OCI-LY1 (cell line): ENCODE results near the gene AP2A2.

Experiments
- H2AFZ ChIP-seq: fragments of 200-600 bp; sonication (generic), shearing (Covaris generic); 2 replicates; pipeline ENCODE4 v1.6.0; 2014; ENCODE audit warnings: antibody characterized with exemption, mild to moderate bottlenecking, low read length
- H3F3A ChIP-seq: fragments of 200-600 bp; sonication (generic), shearing (Covaris generic); 2 replicates; pipeline ENCODE4 v1.6.0; 2014; ENCODE audit warnings: mild to moderate bottlenecking, antibody characterized with exemption, low read length, moderate library complexity; ENCODE audit not compliant: insufficient read depth
- H3K27ac ChIP-seq: fragments of 200-600 bp; sonication (generic); 2 replicates; pipeline ENCODE4 v1.5.1; 2014; ENCODE audit warnings: low read length, mixed run types, mild to moderate bottlenecking, low read depth; ENCODE audit not compliant: poor library complexity, severe bottlenecking
- H3K27me3 ChIP-seq: fragments of 200-600 bp; sonication (generic); 2 replicates; pipeline ENCODE4 v1.6.0; 2014; ENCODE audit warnings: antibody characterized with exemption, mild to moderate bottlenecking, low read length, moderate library complexity; ENCODE audit not compliant: insufficient read depth
- H3K36me3 ChIP-seq: fragments of 200-600 bp; sonication (generic); 2 replicates; pipeline ENCODE4 v1.6.1; 2014; ENCODE audit warnings: mild to moderate bottlenecking, antibody characterized with exemption, low read length, moderate library complexity, mixed read lengths; ENCODE audit not compliant: insufficient read depth
- H3K4me1 ChIP-seq: fragments of 200-600 bp; sonication (generic); 2 replicates; pipeline ENCODE4 v1.5.1; 2014; ENCODE audit warnings: mild to moderate bottlenecking, low read length, moderate library complexity; ENCODE audit not compliant: insufficient read depth, severe bottlenecking
- H3K4me2 ChIP-seq: fragments of 200-600 bp; sonication (generic), shearing (Covaris generic); 2 replicates; pipeline ENCODE4 v1.6.1; 2014; ENCODE audit warnings: low read length
- H3K4me3 ChIP-seq: fragments of 200-600 bp; sonication (generic); 2 replicates; pipeline ENCODE4 v1.5.1; 2014; ENCODE audit warnings: low read length, low read depth, mild to moderate bottlenecking, mixed read lengths; ENCODE audit not compliant: poor library complexity, severe bottlenecking
- H3K79me2 ChIP-seq: fragments of 200-600 bp; shearing (Covaris generic); 2 replicates; pipeline ENCODE4 v1.6.1; 2016; ENCODE audit warnings: mixed run types, low read length, mixed read lengths; ENCODE audit not compliant: insufficient read depth
- H3K9ac ChIP-seq: fragments of 200-600 bp; sonication (generic), shearing (Covaris generic); 2 replicates; pipeline ENCODE4 v1.6.1; 2014; ENCODE audit warnings: mild to moderate bottlenecking, low read length, mixed read lengths
- H3K9me2 ChIP-seq: fragments of 200-600 bp; sonication (generic), shearing (Covaris generic); 2 replicates; pipeline ENCODE4 v1.6.1; 2014; ENCODE audit warnings: low read depth, mild to moderate bottlenecking, low read length, mixed read lengths
- H3K9me3 ChIP-seq: fragments of 200-600 bp; shearing (Covaris generic); 2 replicates; pipeline ENCODE4 v1.6.1; 2014; ENCODE audit warnings: low read length, mixed read lengths
- H4K20me1 ChIP-seq: fragments of 200-600 bp; sonication (generic), shearing (Covaris generic); 2 replicates; pipeline ENCODE4 v1.6.0; 2016; ENCODE audit warnings: mild to moderate bottlenecking, low read length; ENCODE audit not compliant: insufficient read depth
- CTCF ChIP-seq: fragments of 200-600 bp; sonication (generic), shearing (Covaris generic); IDR thresholded peaks from 2 replicates; pipeline ENCODE4 v1.5.1; 2017; ENCODE audit warnings: mild to moderate bottlenecking, antibody characterized with exemption, low read length, moderate library complexity, mixed read lengths
- EZH2 ChIP-seq: fragments of 200-600 bp; sonication (generic), shearing (Covaris generic); IDR thresholded peaks from 2 replicates; pipeline ENCODE4 v1.8.0; 2017; ENCODE audit warnings: borderline replicate concordance, mixed run types, mild to moderate bottlenecking, antibody characterized with exemption, low read length, moderate library complexity, mixed read lengths

AP2A2 gene

DNA sequence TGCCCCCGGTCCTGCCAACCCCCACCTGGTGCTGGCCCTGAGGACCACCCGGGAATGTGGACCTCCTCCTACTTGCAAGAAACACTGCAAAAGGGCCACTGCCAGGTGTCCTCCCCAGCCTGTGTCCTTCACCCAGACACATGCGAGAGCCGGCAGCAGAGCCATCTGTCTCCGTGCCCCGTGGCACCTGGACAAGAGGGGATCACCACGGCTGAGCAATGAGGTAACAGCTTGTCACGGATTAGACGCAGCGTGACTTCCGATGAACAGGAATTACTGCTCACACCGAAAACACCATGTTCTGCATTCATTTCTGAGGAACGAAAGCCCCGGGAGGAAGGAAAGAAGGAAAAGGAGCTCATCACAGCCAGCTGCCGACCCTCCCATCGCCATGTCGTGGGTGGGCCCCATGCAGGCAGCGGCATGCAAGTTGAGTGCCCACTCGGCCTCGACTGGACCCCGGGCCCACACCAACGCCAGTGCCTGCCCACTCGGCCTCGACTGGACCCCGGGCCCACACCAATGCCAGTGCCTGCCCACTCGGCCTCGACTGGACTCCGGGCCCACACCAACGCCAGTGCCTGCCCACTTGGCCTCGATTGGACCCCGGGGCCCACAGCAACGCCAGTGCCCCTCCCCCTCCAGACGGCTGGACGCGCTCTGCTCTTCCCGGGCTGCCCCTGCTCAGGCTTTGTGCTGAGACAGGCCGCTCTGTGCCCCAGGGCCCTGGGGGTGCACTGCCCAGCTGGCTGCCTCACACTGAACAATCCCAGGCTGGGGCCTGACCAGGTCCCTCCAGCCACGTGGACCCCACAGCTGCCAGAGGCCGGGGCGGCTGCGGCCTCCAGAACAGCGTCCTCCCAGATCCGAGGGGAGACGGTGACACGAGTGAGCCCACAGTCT is 37.1 kb upstream of the AP2A2 start:
- Histone ChIP-seq H2AFZ (no peak overlapping the region), H3K9me2 (no peaks in the 10 kb centered on the region), H3K9me3 (no peaks in the 10 kb centered on the region), H3F3A (no peaks in the 10 kb centered on the region), H3K27ac (no peak overlapping the region), H3K4me1 (peaks cover 10% of the 10 kb centered on the region), H3K4me3 (no peak overlapping the region), H3K4me2 (no peak overlapping the region), H3K9ac (no peak overlapping the region), H3K36me3 (0 out of 2 replicates have a peak, but pooled peaks cover 3% of the 10 kb centered on the region), H3K79me2 (no peaks in the 10 kb centered on the region), H4K20me1 (no peaks in the 10 kb centered on the region), H3K27me3 (no peaks in the 10 kb centered on the region)
- TF ChIP-seq CTCF: no peak
- TF ChIP-seq EZH2: no peak

DNA sequence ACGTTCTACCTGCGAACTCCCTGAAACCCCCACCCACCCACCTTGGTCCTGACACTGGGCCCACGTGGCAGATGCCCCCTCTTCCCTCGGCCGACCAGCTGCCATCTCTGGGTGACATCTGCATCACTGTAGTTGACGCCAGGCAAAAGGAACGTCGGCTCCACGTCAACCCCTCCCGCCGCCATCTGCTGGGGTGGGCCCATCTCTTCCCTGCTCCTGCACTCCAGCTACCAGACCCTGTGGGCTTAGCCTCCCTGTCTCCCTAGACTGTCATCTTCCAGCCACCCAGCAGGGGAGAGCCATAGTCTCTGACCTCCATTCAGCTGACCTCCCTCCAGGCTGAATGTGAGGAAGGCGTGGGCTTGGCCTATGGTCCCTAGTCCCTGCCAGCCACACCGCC is 36.4 kb upstream of the AP2A2 start:
- Histone ChIP-seq H3K9me3 (no peaks in the 10 kb centered on the region), H4K20me1 (no peaks in the 10 kb centered on the region), H3K4me1 (peaks cover 10% of the 10 kb centered on the region), H3K9me2 (no peaks in the 10 kb centered on the region), H3K79me2 (no peaks in the 10 kb centered on the region), H2AFZ (no peak overlapping the region), H3K4me2 (no peak overlapping the region), H3K27me3 (no peaks in the 10 kb centered on the region), H3K4me3 (no peak overlapping the region), H3F3A (no peaks in the 10 kb centered on the region), H3K36me3 (no peaks in the 10 kb centered on the region), H3K9ac (no peak overlapping the region), H3K27ac (no peak overlapping the region)
- TF ChIP-seq CTCF: no peak
- no peak for TF ChIP-seq EZH2

- Histone ChIP-seq H3K4me1 (peaks cover 10% of the 10 kb centered on the region), H3K27ac (no peak overlapping the region), H3K27me3 (no peaks in the 10 kb centered on the region), H3K4me2 (no peak overlapping the region), H4K20me1 (no peaks in the 10 kb centered on the region), H3K9me3 (no peaks in the 10 kb centered on the region), H3K36me3 (no peaks in the 10 kb centered on the region), H3K4me3 (no peak overlapping the region), H3K9ac (no peak overlapping the region), H3K79me2 (no peaks in the 10 kb centered on the region), H3K9me2 (no peaks in the 10 kb centered on the region), H2AFZ (no peak overlapping the region), H3F3A (no peaks in the 10 kb centered on the region)
- TF ChIP-seq EZH2: no peak
- no peak for TF ChIP-seq CTCF
Measured at GRCh38 chr11:889687-890475, 35.8 kb upstream of the AP2A2 start.
